Measurements from ENCODE around the gene MAP6.

The MAP6 gene

DNA sequence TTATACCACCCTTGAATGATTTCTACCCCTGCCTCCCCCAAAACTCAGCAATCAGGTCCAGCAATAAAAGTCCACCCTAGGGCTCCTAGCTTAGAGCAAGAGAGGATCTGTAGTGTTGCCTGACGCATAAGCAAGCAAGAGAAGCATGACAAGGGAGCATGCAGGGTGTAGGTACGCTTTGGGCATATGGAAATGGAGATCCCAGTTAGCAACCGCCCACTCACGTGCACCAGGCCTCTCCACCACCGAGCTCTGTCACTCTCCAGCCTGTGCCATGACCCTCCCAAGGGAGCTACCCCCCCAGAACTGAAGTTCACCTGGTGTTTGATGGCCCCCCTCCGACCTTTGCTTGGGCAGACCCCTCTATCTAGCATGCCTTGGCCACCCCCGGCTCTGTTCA lies 67.3 kb downstream of the MAP6 start:
- H3K4me3 ChIP-seq (ENCODE audit: low read depth, low read length), result no peak overlapping the region
- DNase-seq (ENCODE audit: low read depth), result no peak
- TF ChIP-seq, protein P1, sequence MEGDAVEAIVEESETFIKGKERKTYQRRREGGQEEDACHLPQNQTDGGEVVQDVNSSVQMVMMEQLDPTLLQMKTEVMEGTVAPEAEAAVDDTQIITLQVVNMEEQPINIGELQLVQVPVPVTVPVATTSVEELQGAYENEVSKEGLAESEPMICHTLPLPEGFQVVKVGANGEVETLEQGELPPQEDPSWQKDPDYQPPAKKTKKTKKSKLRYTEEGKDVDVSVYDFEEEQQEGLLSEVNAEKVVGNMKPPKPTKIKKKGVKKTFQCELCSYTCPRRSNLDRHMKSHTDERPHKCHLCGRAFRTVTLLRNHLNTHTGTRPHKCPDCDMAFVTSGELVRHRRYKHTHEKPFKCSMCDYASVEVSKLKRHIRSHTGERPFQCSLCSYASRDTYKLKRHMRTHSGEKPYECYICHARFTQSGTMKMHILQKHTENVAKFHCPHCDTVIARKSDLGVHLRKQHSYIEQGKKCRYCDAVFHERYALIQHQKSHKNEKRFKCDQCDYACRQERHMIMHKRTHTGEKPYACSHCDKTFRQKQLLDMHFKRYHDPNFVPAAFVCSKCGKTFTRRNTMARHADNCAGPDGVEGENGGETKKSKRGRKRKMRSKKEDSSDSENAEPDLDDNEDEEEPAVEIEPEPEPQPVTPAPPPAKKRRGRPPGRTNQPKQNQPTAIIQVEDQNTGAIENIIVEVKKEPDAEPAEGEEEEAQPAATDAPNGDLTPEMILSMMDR (conservative IDR thresholded peaks at IDR 0.05; ENCODE audit: low read depth, low read length), result no peak

DNA sequence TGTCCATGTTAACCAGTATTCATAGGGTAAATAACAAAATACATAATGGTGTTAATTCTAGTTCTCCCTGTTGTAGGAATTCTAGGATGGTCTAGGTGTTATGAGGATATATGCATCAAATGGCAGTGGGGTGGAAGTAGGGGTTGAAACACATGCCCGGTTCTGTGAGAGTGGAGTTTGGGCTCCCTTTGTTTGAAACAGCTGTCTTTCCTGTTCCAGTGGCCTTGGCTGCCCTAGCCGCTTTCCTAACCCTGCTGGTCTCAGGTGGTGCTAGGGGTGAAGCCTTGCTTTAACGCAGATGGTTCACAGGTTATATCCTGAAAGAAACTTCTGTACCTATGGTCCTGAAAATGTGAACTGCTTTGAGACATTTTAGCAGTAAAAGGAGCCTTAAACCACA lies 68.5 kb downstream of the MAP6 start:
- H3K4me3 ChIP-seq (ENCODE audit: low read depth, low read length), result no peak overlapping the region
- TF ChIP-seq, protein P1 (conservative IDR thresholded peaks at IDR 0.05; ENCODE audit: low read depth, low read length), result no peak
- DNase-seq (ENCODE audit: low read depth), result no peak

DNA sequence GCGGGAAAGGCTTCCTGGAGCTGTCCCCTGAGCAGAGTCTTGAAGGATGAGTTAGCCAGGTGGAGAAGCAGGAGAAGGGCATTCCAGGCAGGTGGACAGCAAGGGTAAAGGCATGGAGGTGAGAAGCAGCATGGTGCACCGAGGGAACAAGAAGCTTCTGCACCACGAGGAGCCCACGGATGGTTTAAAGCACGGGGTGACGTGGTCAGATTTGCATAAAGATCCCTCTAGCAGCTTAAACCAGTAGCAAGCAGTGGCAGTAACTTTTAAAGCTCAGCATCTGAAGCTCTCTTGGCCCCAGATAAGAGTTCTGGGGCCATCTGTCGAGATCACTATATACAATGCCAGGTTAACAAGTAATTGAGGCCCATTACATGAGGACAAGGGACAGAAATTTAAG lies 69.9 kb downstream of the MAP6 start:
- no peak for DNase-seq (ENCODE audit: low read depth)
- H3K4me3 ChIP-seq (ENCODE audit: low read depth, low read length), result no peak overlapping the region
- TF ChIP-seq, protein P1 (conservative IDR thresholded peaks at IDR 0.05; ENCODE audit: low read depth, low read length), result no peak

DNA sequence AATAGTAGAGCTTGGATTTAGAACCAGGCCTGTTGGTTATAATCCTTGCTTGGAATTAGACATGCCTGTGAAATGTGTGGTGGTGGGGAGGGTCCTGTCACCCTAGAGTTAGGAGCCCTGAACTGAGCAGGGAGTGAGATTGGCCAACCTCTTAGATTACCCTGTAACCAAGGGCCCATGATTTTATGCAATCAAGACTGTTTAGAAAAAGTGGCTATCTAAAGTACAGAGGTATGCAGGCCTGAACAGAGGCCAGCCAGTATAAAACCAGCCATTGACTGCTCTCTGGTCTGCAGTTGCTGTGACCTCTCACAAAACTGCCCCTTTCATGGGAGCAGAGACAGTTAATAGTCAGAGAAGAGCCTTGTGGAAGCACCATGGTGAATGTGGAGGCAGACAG lies 70.6 kb downstream of the MAP6 start:
- no peak overlapping the region for H3K4me3 ChIP-seq (ENCODE audit: low read depth, low read length)
- TF ChIP-seq, protein P1 (conservative IDR thresholded peaks at IDR 0.05; ENCODE audit: low read depth, low read length), result no peak
- DNase-seq (ENCODE audit: low read depth), result no peak

DNA sequence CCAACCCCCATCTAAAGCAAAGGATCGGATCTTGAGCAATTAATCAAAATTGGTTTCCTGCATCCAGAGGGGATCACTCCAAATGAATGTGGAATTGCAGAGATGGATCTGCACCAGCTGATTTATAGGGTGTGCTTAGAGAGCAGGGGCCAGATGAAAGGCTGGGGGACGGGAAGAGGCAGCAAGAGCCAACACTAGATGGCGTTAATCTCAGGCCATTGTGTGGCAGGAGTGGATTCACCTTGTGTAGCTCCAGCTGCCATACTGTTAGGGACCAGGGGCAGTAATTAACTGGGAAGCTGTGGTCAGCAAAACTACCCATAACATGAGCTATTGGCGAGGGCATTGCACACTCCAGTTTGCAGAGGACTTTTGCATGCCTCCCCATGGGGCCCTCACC lies 71.2 kb downstream of the MAP6 start:
- DNase-seq (ENCODE audit: low read depth), result peak; percentile 57
- TF ChIP-seq, protein P1 (conservative IDR thresholded peaks at IDR 0.05; ENCODE audit: low read depth, low read length), result peak; percentile 82
- no peak overlapping the region for H3K4me3 ChIP-seq (ENCODE audit: low read depth, low read length)

DNA sequence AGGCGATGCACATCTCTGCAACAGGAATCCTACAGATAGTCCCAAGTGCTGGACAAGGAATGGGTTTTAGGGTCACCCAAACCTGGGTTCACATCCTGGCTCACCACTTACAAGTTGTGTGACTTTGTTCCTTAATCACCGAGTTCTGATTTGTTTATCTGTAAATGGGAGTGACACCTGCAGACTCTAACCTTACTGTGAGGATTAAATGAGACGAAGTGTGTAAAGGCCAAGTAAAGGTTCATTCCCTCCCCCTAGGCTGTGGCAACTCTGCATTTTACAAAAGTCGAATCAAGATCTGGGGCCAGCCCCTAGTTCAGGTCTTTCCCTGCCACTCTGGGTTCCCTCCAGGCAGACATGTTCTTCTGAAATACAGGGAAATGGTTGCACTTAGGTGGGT lies 71.9 kb downstream of the MAP6 start:
- TF ChIP-seq, protein P1 (conservative IDR thresholded peaks at IDR 0.05; ENCODE audit: low read depth, low read length), result no peak
- H3K4me3 ChIP-seq (ENCODE audit: low read depth, low read length), result no peak overlapping the region
- no peak for DNase-seq (ENCODE audit: low read depth)

DNA sequence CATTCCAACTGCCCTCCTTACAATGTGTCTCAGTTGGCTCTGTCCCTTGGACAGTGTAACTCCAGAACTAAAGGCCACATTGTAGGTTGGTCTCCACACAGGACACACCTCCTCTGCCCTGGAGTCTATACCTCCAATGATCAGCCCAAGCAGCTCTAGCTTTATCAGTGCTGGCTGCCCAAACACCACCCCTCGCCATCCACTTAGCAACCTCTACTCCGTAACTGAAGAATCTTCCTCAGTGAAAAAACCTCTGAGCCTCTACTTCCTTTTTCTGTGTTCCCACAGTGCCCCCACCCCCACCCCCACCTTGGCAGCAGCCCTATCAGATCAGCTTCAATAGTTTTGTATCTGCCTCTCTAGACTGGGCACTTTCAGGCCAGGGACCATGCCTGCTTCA lies 73.4 kb downstream of the MAP6 start:
- no peak for DNase-seq (ENCODE audit: low read depth)
- H3K4me3 ChIP-seq (ENCODE audit: low read depth, low read length), result no peak overlapping the region
- TF ChIP-seq, protein P1 (conservative IDR thresholded peaks at IDR 0.05; ENCODE audit: low read depth, low read length), result no peak

Measured in choroid plexus epithelial cell (primary cell).